Mesothelial cell of epicardium (in vitro differentiated cells): ENCODE results near the gene DNAJC17. TPM values are rescaled to one million over a fixed set of nuclear protein-coding genes. Genes with fewer than 3 reads are reported as not detected.

ENCODE experiments used
- DNase-seq, 2 experiments: peaks; one replicate each; pipeline ENCODE4 v3.0.0; 2021; ENCODE audit warnings: low spot score in 2 of 2; ENCODE audit not compliant: unreplicated experiment in 2 of 2
- H3K27ac Mint-ChIP-seq: 2 replicates; pipeline ENCODE4 v1.8.0; 2021; ENCODE audit warnings: mixed read lengths
- H3K27me3 Mint-ChIP-seq: 2 replicates; pipeline ENCODE4 v1.8.0; 2021; ENCODE audit warnings: low read depth, mixed read lengths
- H3K36me3 Mint-ChIP-seq: 2 replicates; pipeline ENCODE4 v1.8.0; 2021; ENCODE audit warnings: mixed read lengths
- H3K4me1 Mint-ChIP-seq: 2 replicates; pipeline ENCODE4 v1.8.0; 2021; ENCODE audit warnings: mixed read lengths
- H3K4me3 Mint-ChIP-seq: 2 replicates; pipeline ENCODE4 v1.8.0; 2021; ENCODE audit warnings: mild to moderate bottlenecking, moderate library complexity, mixed read lengths
- H3K9me3 Mint-ChIP-seq: 2 replicates; pipeline ENCODE4 v1.8.0; 2021; ENCODE audit warnings: mixed read lengths
- CTCF ChIP-seq: fragments of 200-600 bp; sonication (generic); IDR thresholded peaks from one replicate; pipeline ENCODE4 v1.5.0; 2021; ENCODE audit warnings: antibody characterized with exemption; ENCODE audit not compliant: unreplicated experiment
- total RNA-seq: library from RNA; stranded (reverse); gene quantifications from 3 replicates; pipeline ENCODE4 v1.2.1, GENCODE V29; 2021

Gene DNAJC17
- total RNA-seq, 1 donor from 2014 or later, result 41.2 TPM

GRCh38 chr15:40828447-40829036, 21.3 kb upstream of the DNAJC17 start, which contains the start of gene PPP1R14D:
TSS of gene PPP1R14D (minus strand) at chr15:40828708. CDS start at chr15:40828641, 67 bp downstream.
- H3K9me3 Mint-ChIP-seq, result peaks cover 3% of the 10 kb centered on the region
- no peak for DNase-seq
- H3K27ac Mint-ChIP-seq, result no peak within 1 kb of the TSS
- no peaks in the 10 kb centered on the region for H3K27me3 Mint-ChIP-seq
- peaks cover 8% of the 10 kb centered on the region for H3K36me3 Mint-ChIP-seq
- peaks cover 14% of the 10 kb centered on the region for H3K4me1 Mint-ChIP-seq
- H3K4me3 Mint-ChIP-seq, result no peak within 1 kb of the TSS
- TF ChIP-seq CTCF, result no peak

- no peak for DNase-seq
- Mint-ChIP-seq H3K4me3 (no peak overlapping the region), H3K9me3 (no peaks in the 10 kb centered on the region), H3K36me3 (peaks cover under 1% of the 10 kb centered on the region), H3K4me1 (peaks cover 14% of the 10 kb centered on the region), H3K27ac (peak overlapping the region; percentile 79), H3K27me3 (no peaks in the 10 kb centered on the region)
- no peak for TF ChIP-seq CTCF
Observed at GRCh38 chr15:40826423-40827075, 19.3 kb upstream of the DNAJC17 start.

DNA sequence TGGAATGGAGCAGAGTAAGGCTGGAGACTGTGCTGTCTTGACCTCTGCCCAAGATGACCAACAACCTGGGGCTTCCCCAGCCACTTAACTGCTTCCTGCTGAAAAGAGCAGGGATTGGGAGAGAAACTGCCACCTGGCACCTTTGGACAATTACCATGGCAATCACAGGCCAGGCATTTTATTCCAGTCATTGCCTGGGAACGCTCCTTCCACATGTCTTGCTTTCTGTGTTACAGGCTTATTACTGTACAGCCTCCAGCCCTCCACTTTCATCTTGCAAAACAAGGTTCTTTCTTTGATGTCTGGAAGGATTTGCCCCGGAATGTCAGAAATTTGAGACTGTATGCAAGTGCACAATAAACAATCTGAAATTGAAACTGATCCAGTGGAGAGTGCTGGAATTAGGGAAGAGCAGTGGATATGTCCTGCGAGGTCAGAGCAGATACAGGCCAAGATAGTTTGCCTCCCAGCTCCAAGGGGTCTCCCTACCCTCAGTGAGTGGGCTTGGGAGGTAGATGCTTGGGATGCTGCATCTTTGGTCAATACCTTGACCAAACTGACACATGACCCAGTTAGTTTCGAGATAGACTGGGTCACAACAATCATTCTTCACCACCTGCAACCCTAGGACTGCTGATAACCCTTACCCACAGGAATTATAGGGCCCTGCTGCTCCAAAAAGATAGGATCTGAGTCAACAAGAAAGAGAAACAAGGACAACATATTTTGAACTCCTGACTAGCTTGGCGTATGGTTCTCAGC, 18.6 kb upstream of the DNAJC17 start:
- Mint-ChIP-seq H3K4me3 (no peak overlapping the region), H3K27me3 (no peaks in the 10 kb centered on the region), H3K27ac (peak overlapping the region; percentile 79), H3K9me3 (no peaks in the 10 kb centered on the region), H3K36me3 (no peaks in the 10 kb centered on the region), H3K4me1 (peaks cover 14% of the 10 kb centered on the region)
- no peak for TF ChIP-seq CTCF
- no peak for DNase-seq

- H3K4me3 Mint-ChIP-seq, result no peak overlapping the region
- TF ChIP-seq CTCF, result no peak
- no peaks in the 10 kb centered on the region for H3K9me3 Mint-ChIP-seq
- DNase-seq, result no peak
- no peaks in the 10 kb centered on the region for H3K36me3 Mint-ChIP-seq
- H3K27ac Mint-ChIP-seq, result no peak overlapping the region
- peaks cover 14% of the 10 kb centered on the region for H3K4me1 Mint-ChIP-seq
- no peaks in the 10 kb centered on the region for H3K27me3 Mint-ChIP-seq
Observed at GRCh38 chr15:40823572-40824343, 16.5 kb upstream of the DNAJC17 start.

- Mint-ChIP-seq H3K27ac (no peak overlapping the region), H3K27me3 (no peaks in the 10 kb centered on the region), H3K4me3 (no peak overlapping the region), H3K36me3 (no peaks in the 10 kb centered on the region), H3K4me1 (peaks cover 13% of the 10 kb centered on the region), H3K9me3 (no peaks in the 10 kb centered on the region)
- DNase-seq, result no peak
- no peak for TF ChIP-seq CTCF
Observed at GRCh38 chr15:40821195-40821594, 13.9 kb upstream of the DNAJC17 start.
